SIG-M5 treated with dmso at 0.1 percent for 504 hours (cell line): ENCODE measurements around the gene DNER.
"Not testable (repeated sequence)": the region's sequence is repeated elsewhere in the genome, so short reads cannot be mapped to it uniquely, and the experiment has no call there.

Experiments used
- DNase-seq: peaks from one replicate; lab custom pipeline; 2025; ENCODE audit not compliant: unreplicated experiment; lab: John Stamatoyannopoulos, UW

Gene DNER

GRCh38 chr2:229348128-229348527 lies 366.2 kb downstream of the DNER start:
- no peak for DNase-seq

- DNase-seq = no peak
These were observed 367.4 kb downstream of the DNER start for GRCh38 chr2:229346816-229347540.

GRCh38 chr2:229344955-229345354 lies 369.4 kb downstream of the DNER start:
- no peak for DNase-seq

GRCh38 chr2:229344151-229344551 lies 370.2 kb downstream of the DNER start:
- DNase-seq = no peak

- no peak for DNase-seq
These were observed 370.7 kb downstream of the DNER start for GRCh38 chr2:229343661-229344060.

- no peak for DNase-seq
These were observed 372.0 kb downstream of the DNER start for GRCh38 chr2:229342376-229342775.

GRCh38 chr2:229340086-229340760 lies 374.1 kb downstream of the DNER start:
- DNase-seq = no peak

- no peak for DNase-seq
These were observed 374.7 kb downstream of the DNER start for GRCh38 chr2:229339618-229340017.

- not testable (repeated sequence) for DNase-seq
These were observed 375.2 kb downstream of the DNER start for GRCh38 chr2:229339171-229339570.

GRCh38 chr2:229335877-229336346 lies 378.4 kb downstream of the DNER start:
- no peak for DNase-seq

- no peak for DNase-seq
These were observed 379.0 kb downstream of the DNER start for GRCh38 chr2:229335330-229335729.

GRCh38 chr2:229330952-229331351 lies 383.4 kb downstream of the DNER start:
- DNase-seq = peak; percentile 97

- DNase-seq = no peak
These were observed 394.8 kb downstream of the DNER start for GRCh38 chr2:229319558-229319957.

- DNase-seq = no peak
These were observed 400.2 kb downstream of the DNER start for GRCh38 chr2:229314117-229314516.

- peak; percentile 56 for DNase-seq
These were observed 400.8 kb downstream of the DNER start for GRCh38 chr2:229313591-229313990.
